GM13977 (cell line): Measurements from ENCODE around the gene XRCC4.
"Not testable (repeated sequence)": the region's sequence is repeated elsewhere in the genome, so short reads cannot be mapped to it uniquely, and the experiment has no call there.

Experiments used
- DNase-seq: peaks from one replicate; pipeline ENCODE4 v3.0.0; 2012; ENCODE audit warnings: low spot score
- in situ Hi-C: fragments of 300-500 bp; cut with MboI; formaldehyde crosslinking; loops from one replicate; pipeline ENCODE4 v1.12.0; 2022; ENCODE audit warnings: low sequenced_read_pairs, low pct_unique_long_range_greater_than_20kb, mixed read lengths, inconsistent platforms; ENCODE audit not compliant: unreplicated experiment
- TF ChIP-seq, protein P1 (sequence below): IDR thresholded peaks from 2 replicates; pipeline ENCODE4 v1.5.1; 2012; ENCODE audit warnings: mild to moderate bottlenecking, control low read depth; ENCODE audit not compliant: insufficient read depth; ENCODE audit errors: extremely low read depth, missing control alignments

Gene XRCC4

DNA sequence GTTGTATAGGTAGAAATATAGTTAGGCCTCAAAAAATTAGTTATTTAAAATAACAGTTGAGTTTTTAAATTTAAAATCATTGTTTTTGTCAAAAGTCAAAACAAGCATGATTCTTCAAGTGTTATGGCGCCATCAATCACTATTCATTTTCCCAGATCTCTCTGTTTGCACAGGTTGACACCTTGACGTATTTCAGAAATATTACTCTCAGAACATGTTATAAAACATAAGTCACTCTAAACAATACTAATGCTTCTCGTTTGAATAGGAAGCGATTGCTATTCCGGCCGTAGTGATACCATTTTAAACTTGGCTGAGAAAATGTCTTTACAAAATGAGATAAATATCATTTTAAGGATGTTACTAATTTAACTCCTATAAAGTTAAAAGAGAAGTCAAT, 268.1 kb downstream of the XRCC4 start:
- in situ Hi-C loops: no loop called here
- TF ChIP-seq, protein P1, sequence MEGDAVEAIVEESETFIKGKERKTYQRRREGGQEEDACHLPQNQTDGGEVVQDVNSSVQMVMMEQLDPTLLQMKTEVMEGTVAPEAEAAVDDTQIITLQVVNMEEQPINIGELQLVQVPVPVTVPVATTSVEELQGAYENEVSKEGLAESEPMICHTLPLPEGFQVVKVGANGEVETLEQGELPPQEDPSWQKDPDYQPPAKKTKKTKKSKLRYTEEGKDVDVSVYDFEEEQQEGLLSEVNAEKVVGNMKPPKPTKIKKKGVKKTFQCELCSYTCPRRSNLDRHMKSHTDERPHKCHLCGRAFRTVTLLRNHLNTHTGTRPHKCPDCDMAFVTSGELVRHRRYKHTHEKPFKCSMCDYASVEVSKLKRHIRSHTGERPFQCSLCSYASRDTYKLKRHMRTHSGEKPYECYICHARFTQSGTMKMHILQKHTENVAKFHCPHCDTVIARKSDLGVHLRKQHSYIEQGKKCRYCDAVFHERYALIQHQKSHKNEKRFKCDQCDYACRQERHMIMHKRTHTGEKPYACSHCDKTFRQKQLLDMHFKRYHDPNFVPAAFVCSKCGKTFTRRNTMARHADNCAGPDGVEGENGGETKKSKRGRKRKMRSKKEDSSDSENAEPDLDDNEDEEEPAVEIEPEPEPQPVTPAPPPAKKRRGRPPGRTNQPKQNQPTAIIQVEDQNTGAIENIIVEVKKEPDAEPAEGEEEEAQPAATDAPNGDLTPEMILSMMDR: no peak
- no peak for DNase-seq

DNA sequence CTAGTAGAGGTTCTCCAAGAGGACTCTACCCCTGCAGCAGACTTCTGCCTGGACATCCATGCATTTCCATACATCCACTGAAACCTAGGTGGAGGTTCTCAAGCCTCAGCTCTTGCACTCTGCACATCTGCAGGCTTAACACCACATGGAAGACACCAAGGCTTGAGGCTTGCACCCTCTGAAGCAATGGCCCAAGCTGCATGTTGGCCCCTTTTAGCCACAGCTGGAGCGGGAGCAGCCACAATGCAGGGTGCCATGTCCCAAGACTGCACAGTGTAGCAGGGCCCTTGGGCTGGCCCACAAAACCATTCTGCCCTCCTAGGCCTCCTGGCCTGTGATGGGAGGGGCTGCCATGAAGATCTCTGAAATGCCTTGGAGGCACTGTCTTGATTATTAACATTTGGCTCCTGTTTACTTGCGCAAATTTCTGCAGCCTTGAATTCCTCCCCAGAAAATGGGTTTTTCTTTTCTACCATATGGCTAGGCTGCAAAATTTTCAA, 271.0 kb downstream of the XRCC4 start:
- in situ Hi-C loops: no loop called here
- TF ChIP-seq, protein P1: no peak
- DNase-seq: no peak

DNA sequence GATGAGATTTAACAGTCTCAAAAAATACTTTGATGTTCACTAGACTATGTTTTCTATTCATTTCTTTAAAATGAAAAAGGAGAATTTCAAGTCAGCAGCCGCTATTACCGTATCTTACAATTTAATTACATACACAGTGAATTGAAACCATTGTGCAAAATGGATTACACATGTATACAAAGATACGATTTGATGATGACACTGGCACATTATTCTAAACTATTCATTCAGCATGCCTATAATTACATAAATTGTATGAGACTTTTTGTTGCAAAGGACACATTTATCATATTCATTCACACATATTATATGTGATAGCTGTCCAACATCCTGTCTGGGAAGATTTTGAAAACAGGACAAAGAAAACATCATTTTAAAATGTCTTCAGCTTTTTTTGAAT, 275.9 kb downstream of the XRCC4 start:
- no peak for DNase-seq
- in situ Hi-C loops: no loop called here
- TF ChIP-seq, protein P1: no peak

DNA sequence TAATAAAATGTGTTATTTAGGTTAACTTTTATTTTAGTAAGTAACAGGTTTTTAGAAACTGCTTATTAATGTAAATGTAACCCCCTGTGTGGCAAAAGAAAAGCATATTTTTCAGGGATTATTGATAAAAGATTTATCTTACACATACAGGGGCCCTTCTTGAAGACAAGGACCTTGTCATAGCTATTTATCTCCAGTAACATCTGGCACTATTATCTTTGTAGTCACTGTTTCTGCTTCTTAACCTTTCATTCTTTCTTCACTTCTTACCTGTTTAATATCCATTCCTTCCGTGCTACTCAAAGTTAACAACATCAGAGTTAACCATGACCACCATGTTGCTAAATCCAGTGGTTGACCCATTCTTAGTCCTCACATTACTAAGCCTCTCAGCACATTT, 276.4 kb downstream of the XRCC4 start:
- in situ Hi-C loops: no loop called here
- TF ChIP-seq, protein P1: no peak
- DNase-seq: no peak

DNA sequence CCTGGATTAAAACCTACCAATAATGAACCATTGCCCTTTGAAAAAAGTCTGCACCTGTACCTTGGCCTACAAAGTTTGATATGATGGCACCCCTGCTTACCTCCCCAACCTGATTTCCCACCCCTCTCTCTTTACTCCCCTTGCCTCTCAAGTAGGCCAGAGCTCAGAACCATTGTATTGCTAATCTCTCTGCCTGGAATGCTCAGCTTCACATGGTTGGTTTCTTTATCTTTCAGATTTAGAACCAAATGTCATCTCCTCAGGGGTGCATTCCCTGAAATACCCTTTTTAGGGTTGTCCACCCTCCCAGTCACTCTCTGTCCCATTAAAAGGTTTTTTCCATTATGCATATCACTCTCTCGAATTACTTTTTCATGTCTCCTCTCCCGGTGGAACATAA, 277.6 kb downstream of the XRCC4 start:
- no peak for DNase-seq
- in situ Hi-C loops: no loop called here
- TF ChIP-seq, protein P1: no peak

DNA sequence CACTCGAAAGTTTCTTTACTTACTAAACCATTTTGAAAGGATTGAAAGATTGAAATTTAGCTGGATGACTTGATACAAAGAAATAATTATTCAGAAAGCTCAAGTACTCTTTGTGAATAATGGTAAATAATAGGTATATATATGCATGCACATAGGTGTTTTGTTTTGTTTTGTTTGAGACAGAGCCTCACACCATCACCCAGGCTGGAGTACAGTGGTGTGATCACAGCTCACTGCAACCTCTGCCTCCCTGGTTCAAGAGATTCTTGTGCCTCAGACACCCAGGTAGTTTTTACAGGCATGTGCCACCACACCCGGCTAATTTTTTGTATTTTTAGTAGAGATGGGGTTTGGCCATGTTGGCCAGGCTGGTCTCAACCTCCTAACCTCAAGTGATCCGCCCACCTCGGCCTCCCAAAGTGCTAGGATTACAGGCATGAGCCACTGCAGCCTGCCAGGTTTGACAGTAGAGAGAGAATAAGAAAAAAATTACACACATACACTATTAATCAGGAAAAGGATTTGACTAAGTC, 278.2 kb downstream of the XRCC4 start:
- DNase-seq, in situ Hi-C loops: not testable (repeated sequence)

DNA sequence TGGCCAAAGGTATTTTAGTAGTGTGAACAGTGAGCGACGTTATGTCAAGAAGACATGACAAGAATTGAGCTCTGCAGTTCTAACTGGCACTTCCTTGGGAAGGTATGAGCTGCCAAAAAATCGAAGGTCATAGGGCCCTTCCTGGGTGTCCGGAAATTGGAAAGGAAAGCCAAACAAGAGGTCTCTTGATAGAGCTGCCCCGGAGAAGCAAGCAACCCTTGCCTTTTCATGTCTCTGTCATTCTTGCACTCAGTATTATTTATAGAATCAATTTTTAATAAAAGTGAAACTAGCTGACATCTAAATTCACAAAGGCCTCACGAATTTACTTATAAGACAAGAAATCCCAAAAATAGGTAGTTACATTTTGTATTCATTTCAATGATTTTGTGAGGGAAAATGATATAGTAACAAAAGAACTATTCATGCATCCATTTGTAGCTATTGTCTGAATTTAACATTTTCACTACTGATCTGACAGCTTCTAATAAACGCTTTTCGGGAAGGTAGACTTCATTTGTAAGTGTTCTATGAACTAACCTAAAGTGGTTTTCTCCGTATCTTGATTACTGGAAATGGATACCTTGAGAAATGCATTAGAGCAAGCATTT, 280.4 kb downstream of the XRCC4 start:
- in situ Hi-C loops: no loop called here
- TF ChIP-seq, protein P1: no peak

More for the DNA sequence above, 280.4 kb downstream of the XRCC4 start:
- DNase-seq: peak; percentile 4
